Endothelial cell of umbilical vein (primary cell): ENCODE results near the gene SLC12A8. TPM values are rescaled to one million over a fixed set of nuclear protein-coding genes. Genes with fewer than 3 reads are reported as not detected.

ENCODE experiments used
- BruUV-seq: library from RNA; stranded (reverse); fragments of 400-500 nt; replicated peaks from 2 replicates; lab custom pipeline; 2021; lab: Mats Ljungman, UMichigan
- CTCF ChIA-PET: fragments of 300-600, 350-600 bp; sonication (Branson Sonifier 250); formaldehyde crosslinking; loops from one replicate; lab custom pipeline; 2021; ENCODE audit warnings: antibody characterized with exemption, inconsistent platforms; lab: Charles Lee
- POLR2A ChIA-PET: fragments of 300-600, 350-600 bp; sonication (Branson Sonifier 250); formaldehyde crosslinking; loops from one replicate; lab custom pipeline; 2021; ENCODE audit warnings: antibody characterized with exemption, inconsistent platforms; lab: Charles Lee
- DNase-seq: peaks from one replicate; pipeline ENCODE4 v3.0.0-alpha.2; 2011; ENCODE audit warnings: low read depth, low spot score
- FAIRE-seq: peaks from 2 replicates; lab custom pipeline; 2011; peaks lifted over from hg19 to GRCh38; lab: Jason Lieb, UNC
- H2AFZ ChIP-seq: 2 replicates; pipeline ENCODE4 v1.6.0; 2012; ENCODE audit warnings: low read depth, low read length, control low read depth, inconsistent platforms
- H3K27ac ChIP-seq: 2 replicates; pipeline ENCODE4 v1.5.1; 2011; ENCODE audit warnings: low read depth, mild to moderate bottlenecking, control low read depth, low read length, moderate library complexity; ENCODE audit not compliant: insufficient read depth
- H3K27me3 ChIP-seq, 2 experiments: 2 replicates each; pipeline versions ENCODE4 v1.6.0 to v1.6.1; 2011; ENCODE audit warnings: low read length in 2 of 2, mixed read lengths in 1 of 2; ENCODE audit not compliant: control insufficient read depth in 2 of 2, insufficient read depth in 2 of 2
- H3K36me3 ChIP-seq, 2 experiments: 2 replicates in 1 of 2; 3 replicates in 1 of 2; pipeline ENCODE4 v1.5.1; 2011; ENCODE audit warnings: low read length in 2 of 2, mild to moderate bottlenecking in 1 of 2, moderate library complexity in 1 of 2; ENCODE audit not compliant: control insufficient read depth in 2 of 2, insufficient read depth in 2 of 2; ENCODE audit errors: extremely low read depth in 1 of 2
- H3K4me1 ChIP-seq: 3 replicates; pipeline ENCODE4 v1.5.1; 2011; ENCODE audit warnings: mild to moderate bottlenecking, low read length; ENCODE audit not compliant: control insufficient read depth, insufficient read depth; ENCODE audit errors: extremely low read depth
- H3K4me2 ChIP-seq: 2 replicates; pipeline ENCODE4 v1.6.1; 2011; ENCODE audit warnings: low read length, control low read depth, mixed read lengths; ENCODE audit not compliant: insufficient read depth
- H3K4me3 ChIP-seq, 3 experiments: fragments of 200-600 bp in 1 of 3; sonication (generic), shearing (Covaris generic) in 1 of 3; replicated peaks in 1 of 3; 2 replicates each; pipeline ENCODE4 v1.5.1; 2011 to 2016; ENCODE audit warnings: control low read depth in 3 of 3, low read length in 3 of 3, mild to moderate bottlenecking in 2 of 3, inconsistent platforms in 1 of 3, low read depth in 1 of 3, moderate library complexity in 1 of 3; ENCODE audit not compliant: insufficient read depth in 1 of 3
- H3K79me2 ChIP-seq: 2 replicates; pipeline ENCODE4 v1.6.0; 2012; ENCODE audit warnings: low read length, inconsistent platforms; ENCODE audit not compliant: control insufficient read depth, insufficient read depth
- H3K9ac ChIP-seq: replicated peaks from 2 replicates; pipeline ENCODE3; 2011; ENCODE audit warnings: low read length, control low read depth; ENCODE audit not compliant: insufficient read depth; ENCODE audit errors: extremely low read depth
- H3K9me1 ChIP-seq: replicated peaks from 3 replicates; pipeline ENCODE4 v1.6.0; 2011; ENCODE audit warnings: mild to moderate bottlenecking, low read length; ENCODE audit not compliant: control insufficient read depth, insufficient read depth; ENCODE audit errors: extremely low read depth
- H3K9me3 ChIP-seq: replicated peaks from 2 replicates; pipeline ENCODE4 v1.5.1; 2012; ENCODE audit warnings: low read length, inconsistent platforms; ENCODE audit not compliant: control insufficient read depth, insufficient read depth
- H4K20me1 ChIP-seq: replicated peaks from 2 replicates; pipeline ENCODE3; 2011; ENCODE audit warnings: mild to moderate bottlenecking, low read length; ENCODE audit not compliant: control insufficient read depth, insufficient read depth; ENCODE audit errors: extremely low read depth
- CTCF ChIP-seq, 2 donors: IDR thresholded peaks; 1 replicate in 1 of 2; 2 replicates in 1 of 2; pipeline ENCODE4 v1.5.1; 2011; ENCODE audit warnings: low read length in 2 of 2, mild to moderate bottlenecking in 2 of 2, moderate library complexity in 2 of 2, control low read depth in 1 of 2, inconsistent platforms in 1 of 2, low read depth in 1 of 2; ENCODE audit not compliant: insufficient read depth in 1 of 2; ENCODE audit errors: extremely low read depth in 1 of 2
- EZH2 ChIP-seq: IDR thresholded peaks from 2 replicates; pipeline ENCODE4 v1.6.1; 2012; ENCODE audit warnings: borderline replicate concordance, low read depth, mild to moderate bottlenecking, moderate library complexity, low read length, inconsistent platforms; ENCODE audit not compliant: severe bottlenecking
- FOS ChIP-seq: IDR thresholded peaks from 2 replicates; pipeline ENCODE4 v1.6.1; 2011; ENCODE audit warnings: mild to moderate bottlenecking, low read length, moderate library complexity, borderline replicate concordance; ENCODE audit not compliant: insufficient read depth
- GATA2 ChIP-seq: IDR thresholded peaks from 2 replicates; pipeline ENCODE4 v1.7.0; 2011; ENCODE audit warnings: low read depth, mild to moderate bottlenecking, moderate library complexity, mixed read lengths, low read length; ENCODE audit not compliant: insufficient read length, insufficient read depth
- JUN ChIP-seq: IDR thresholded peaks from 2 replicates; pipeline ENCODE4 v1.6.1; 2011; ENCODE audit warnings: borderline replicate concordance, low read depth; ENCODE audit not compliant: insufficient read length, insufficient read depth
- MAX ChIP-seq: IDR thresholded peaks from 2 replicates; pipeline ENCODE4 v1.6.1; 2011; ENCODE audit not compliant: insufficient read depth, insufficient read length
- MYC ChIP-seq: IDR thresholded peaks from one replicate; pipeline ENCODE4 v1.6.1; 2011; ENCODE audit warnings: mild to moderate bottlenecking, low read depth, low read length
- POLR2A ChIP-seq: IDR thresholded peaks from 2 replicates; pipeline ENCODE4 v1.6.1; 2012; ENCODE audit warnings: low read depth, mild to moderate bottlenecking, control low read depth, low read length
- POLR2AphosphoS5 ChIP-seq: IDR thresholded peaks from 2 replicates; pipeline ENCODE4 v1.6.1; 2012; ENCODE audit warnings: low read depth, mild to moderate bottlenecking, control low read depth, low read length, moderate library complexity; ENCODE audit not compliant: insufficient read depth
- dilution Hi-C: fragments of 300-500 bp; cut with MboI; formaldehyde crosslinking; loops from one replicate; pipeline ENCODE4 v1.15.0; 2019; ENCODE audit warnings: low sequenced_read_pairs; ENCODE audit not compliant: extremely low pct_ligation_motif_present
- intact Hi-C: fragments of 100-400 bp; cut with micrococcal nuclease; formaldehyde crosslinking; loops from one replicate; pipeline ENCODE4 v1.10.0; 2022
- polyA plus RNA-seq, 4 experiments: library from polyadenylated mRNA; depleted of rRNA in 3 of 4; stranded (reverse) in 3 of 4; unstranded in 1 of 4; fragments of >200 nt; gene quantifications; 2 replicates each; pipeline versions ENCODE4 v1.2.1 to v1.2.3, GENCODE V29; 2011 to 2012; ENCODE audit warnings: missing spikeins in 1 of 4
- total RNA-seq: library from RNA; stranded (reverse); gene quantifications from 2 replicates; pipeline ENCODE4 v1.2.3, GENCODE V29; 2021

The SLC12A8 gene
- total and polyA plus RNA-seq, 2 donors (not counting 3 experiments of a cell fraction or from before 2014, with no cell fraction given), result 0.86 to 0.90 TPM

GRCh38 chr3:125035217-125035616 lies 177.3 kb downstream of the SLC12A8 start:
- Histone ChIP-seq H3K4me3 (no peak overlapping the region), H3K9me3 (no peaks in the 10 kb centered on the region), H3K9ac (no peak overlapping the region), H3K27me3 (no peaks in the 10 kb centered on the region), H2AFZ (no peak overlapping the region), H3K36me3 (no peaks in the 10 kb centered on the region), H3K9me1 (no peaks in the 10 kb centered on the region), H3K4me1 (peaks cover 29% of the 10 kb centered on the region), H3K4me2 (no peak overlapping the region), H4K20me1 (peaks cover 3% of the 10 kb centered on the region), H3K27ac (no peak overlapping the region), H3K79me2 (peaks cover 43% of the 10 kb centered on the region)
- ChIA-PET CTCF (interaction anchor here (0.8 to 1.9 kb wide), 2 partner anchors 9 to 95 kb away, joined by 3 read pairs; no protein-coding TSS in a partner anchor), POLR2A (no interaction called here)
- FAIRE-seq (no peak), DNase-seq (no peak)
- TF ChIP-seq POLR2A, result no peak
- no peak for TF ChIP-seq MAX
- no peak for TF ChIP-seq MYC
- TF ChIP-seq FOS, result no peak
- TF ChIP-seq CTCF (IDR thresholded peaks at IDR 0.05; ENCODE audit: extremely low read depth in 1 of 2, insufficient read depth in 1 of 2, low read depth in 1 of 2, low read length in 2 of 2), result no peak
- TF ChIP-seq EZH2, result no peak
- TF ChIP-seq GATA2, result no peak
- TF ChIP-seq POLR2AphosphoS5, result no peak
- TF ChIP-seq JUN, result no peak
- no TSS peak for BruUV-seq
- intact Hi-C loops (no loop called here), dilution Hi-C loops (no loop called here)
